ENCODE results near the gene NOL7. TPM values are rescaled to one million over a fixed set of nuclear protein-coding genes. Genes with fewer than 3 reads are reported as not detected.

The NOL7 gene
- total and polyA plus RNA-seq, 2 of the 13 experiments (the other 11 are each of a cell fraction or from before 2014, with no cell fraction given) = 37.8 to 186 TPM

DNA sequence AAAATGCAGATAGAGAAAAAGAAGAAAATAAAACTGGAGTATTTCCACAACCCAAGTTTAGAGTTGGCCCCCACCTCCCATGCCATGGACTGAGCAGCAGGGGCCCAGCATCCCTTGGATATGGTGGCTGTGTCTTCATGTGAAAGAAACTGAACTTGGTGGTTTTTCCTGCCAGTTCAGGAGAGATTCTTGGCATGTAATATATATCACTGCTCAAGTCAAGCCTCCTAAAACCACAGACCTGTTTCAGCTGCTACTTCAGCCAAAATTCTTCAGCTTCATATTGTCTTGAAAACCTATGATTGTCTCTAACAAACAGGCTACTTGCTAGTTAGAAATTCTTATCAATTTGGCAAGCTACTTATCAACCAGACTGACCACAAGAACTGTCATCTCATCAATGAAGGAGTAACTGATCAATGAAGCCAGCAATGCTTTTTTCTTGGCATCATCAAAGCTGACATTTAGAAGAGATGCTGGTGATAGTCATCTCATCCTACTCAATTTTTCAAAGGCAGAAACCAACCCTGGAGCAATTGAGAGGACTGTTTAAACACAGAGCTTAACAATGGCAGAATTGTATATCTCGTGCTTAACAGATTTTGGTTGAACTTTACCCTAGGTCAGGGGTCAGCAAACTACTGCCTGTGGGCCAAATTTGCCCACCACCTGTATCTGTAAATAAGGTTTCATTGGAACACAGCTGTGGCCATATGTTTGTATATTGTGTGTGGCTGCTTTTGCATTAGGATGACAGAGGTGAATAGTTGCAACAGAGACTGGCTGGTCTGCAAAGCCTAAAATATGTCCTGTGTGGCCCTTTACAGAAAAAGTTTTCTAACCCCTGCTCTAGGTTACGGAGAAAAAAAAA, 10.4 kb upstream of the NOL7 start (continued):
- TF ChIP-seq ZNF430 (CRISPR knock-in tag; IDR thresholded peaks at IDR 0.05) (peak; percentile 69; the same call in 1 of the 2 replicates), ZNF720 (CRISPR knock-in tag; IDR thresholded peaks at IDR 0.05) (no peak), ZNF44 (CRISPR knock-in tag; IDR thresholded peaks at IDR 0.05) (no peak), MIER2 (CRISPR knock-in tag; IDR thresholded peaks at IDR 0.05) (peak; percentile 78), FLYWCH1 (CRISPR knock-in tag; IDR thresholded peaks at IDR 0.05) (no peak), BRD4 (CRISPR knock-in tag; IDR thresholded peaks at IDR 0.05) (peak; percentile 54; the same call in 1 of the 2 replicates), ZBTB44 (CRISPR knock-in tag; IDR thresholded peaks at IDR 0.05) (no peak), ZNF232 (CRISPR knock-in tag; IDR thresholded peaks at IDR 0.05; ENCODE audit: borderline replicate concordance) (peak; percentile 83; the same call in 1 of the 2 replicates), ZNF552 (CRISPR knock-in tag; IDR thresholded peaks at IDR 0.05; ENCODE audit: borderline replicate concordance) (no peak), TGIF2 (CRISPR knock-in tag; IDR thresholded peaks at IDR 0.05) (peak; percentile 83), SAFB2 (CRISPR knock-in tag; IDR thresholded peaks at IDR 0.05; ENCODE audit: borderline replicate concordance, low read depth) (no peak), NCOR1 (IDR thresholded peaks at IDR 0.05; ENCODE audit: borderline replicate concordance, low read length) (peak; percentile 99), ZNF556 (CRISPR knock-in tag; IDR thresholded peaks at IDR 0.05; ENCODE audit: borderline replicate concordance) (peak; percentile 59; the same call in 1 of the 2 replicates), NR0B2 (CRISPR knock-in tag; IDR thresholded peaks at IDR 0.05) (no peak), TMF1 (CRISPR knock-in tag; IDR thresholded peaks at IDR 0.05; ENCODE audit: low read depth) (0 out of 2 replicates have a peak, but pooled peaks have one; percentile 30), ZNF549 (CRISPR knock-in tag; IDR thresholded peaks at IDR 0.05) (no peak; the same call in 1 of the 2 replicates), TEF (CRISPR knock-in tag; IDR thresholded peaks at IDR 0.05) (0 out of 2 replicates have a peak, but pooled peaks have one; percentile 30), ZNF337 (CRISPR knock-in tag; IDR thresholded peaks at IDR 0.05; ENCODE audit: borderline replicate concordance, low read depth) (no peak), BORCS8-MEF2B (CRISPR knock-in tag; IDR thresholded peaks at IDR 0.05) (peak; percentile 49; the same call in 1 of the 2 replicates), ZNF530 (CRISPR knock-in tag; IDR thresholded peaks at IDR 0.05; ENCODE audit: low read depth) (no peak), ATF5 (CRISPR knock-in tag; IDR thresholded peaks at IDR 0.05; ENCODE audit: low read depth) (0 out of 2 replicates have a peak, but pooled peaks have one; percentile 61), ZNF296 (CRISPR knock-in tag; conservative IDR thresholded peaks at IDR 0.05) (no peak), GATA4 (IDR thresholded peaks at IDR 0.05; ENCODE audit: borderline replicate concordance, low read depth) (peak; percentile 98), ZFP36L1 (CRISPR knock-in tag; IDR thresholded peaks at IDR 0.05) (peak; percentile 95), ATRX (CRISPR knock-in tag; IDR thresholded peaks at IDR 0.05; ENCODE audit: borderline replicate concordance) (no peak), FOSL2 (CRISPR knock-in tag; IDR thresholded peaks at IDR 0.05) (peak; percentile 83), RNF2 (conservative IDR thresholded peaks at IDR 0.05; ENCODE audit: low read depth) (no peak), RARA (CRISPR knock-in tag; IDR thresholded peaks at IDR 0.05) (peak; percentile 98)
